NOMO-1 (cell line): Measurements from ENCODE around the gene MPPE1.
"Not testable (repeated sequence)": the region's sequence is repeated elsewhere in the genome, so short reads cannot be mapped to it uniquely, and the experiment has no call there.

Experiments
- DNase-seq, 2 experiments: peaks; one replicate each; lab custom pipeline; 2025; ENCODE audit not compliant: unreplicated experiment in 2 of 2; lab: John Stamatoyannopoulos, UW

Gene MPPE1

GRCh38 chr18:11859903-11860407 is 48.2 kb downstream of the MPPE1 start:
- no peak for DNase-seq

- no peak for DNase-seq
Observed at GRCh38 chr18:11859282-11859830, 48.8 kb downstream of the MPPE1 start.

- peak in 1 of 2 experiments; percentile 45 for DNase-seq
Observed at GRCh38 chr18:11857177-11857887, 50.8 kb downstream of the MPPE1 start.

GRCh38 chr18:11854554-11854953 is 53.6 kb downstream of the MPPE1 start:
- not testable (repeated sequence) for DNase-seq

- DNase-seq, result peak; percentile 16 to 36
Observed at GRCh38 chr18:11851806-11852337, 56.2 kb downstream of the MPPE1 start.

- DNase-seq, result peak; percentile 87 to 95
Observed at GRCh38 chr18:11851146-11851805, 56.8 kb downstream of the MPPE1 start, which contains the start of gene CHMP1B. Gene CHMP1B (plus strand): TSS chr18:11851413. CDS start chr18:11851512, 99 bp downstream.

- DNase-seq, result peak in 1 of 2 experiments; percentile 39
Observed at GRCh38 chr18:11850821-11851145, 57.3 kb downstream of the MPPE1 start.

GRCh38 chr18:11849841-11850634 is 58.1 kb downstream of the MPPE1 start:
- DNase-seq, result peak; percentile 35 to 67

GRCh38 chr18:11849279-11849678 is 58.8 kb downstream of the MPPE1 start:
- DNase-seq, result no peak

- no peak for DNase-seq
Observed at GRCh38 chr18:11847811-11848210, 60.3 kb downstream of the MPPE1 start.

GRCh38 chr18:11845654-11846053 is 62.5 kb downstream of the MPPE1 start:
- no peak for DNase-seq

GRCh38 chr18:11844436-11844835 is 63.7 kb downstream of the MPPE1 start:
- no peak for DNase-seq

GRCh38 chr18:11842562-11842961 is 65.6 kb downstream of the MPPE1 start:
- no peak for DNase-seq

GRCh38 chr18:11840493-11840892 is 67.6 kb downstream of the MPPE1 start:
- no peak for DNase-seq

- DNase-seq, result no peak
Observed at GRCh38 chr18:11839556-11839955, 68.6 kb downstream of the MPPE1 start.

- DNase-seq, result no peak
Observed at GRCh38 chr18:11834772-11835171, 73.3 kb downstream of the MPPE1 start.
